Cortex of kidney (tissue), 1 donor: ENCODE results near the gene CLEC2D.
"Not testable (repeated sequence)": the region's sequence is repeated elsewhere in the genome, so short reads cannot be mapped to it uniquely, and the experiment has no call there.

Experiments
- DNase-seq: peaks from one replicate; lab custom pipeline; 2025; lab: John Stamatoyannopoulos, UW

Gene CLEC2D

DNA sequence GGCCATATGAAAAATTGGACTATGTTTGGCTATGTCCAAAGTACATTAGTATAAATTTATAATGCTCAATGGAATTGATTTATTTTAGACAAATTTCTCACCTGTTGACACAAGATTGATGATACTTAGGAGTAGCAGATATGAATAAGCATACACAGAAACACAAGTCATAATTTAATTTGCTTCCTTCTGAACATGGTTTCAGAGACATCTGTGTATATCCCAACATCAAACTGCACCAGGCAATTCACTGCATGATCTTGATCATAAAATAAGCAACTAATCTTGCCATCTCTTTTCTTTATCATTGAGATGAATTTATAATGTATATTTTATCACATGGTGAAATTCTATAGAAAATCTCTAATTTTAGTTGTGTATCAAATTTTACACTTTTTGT is 59.6 kb downstream of the CLEC2D start:
- no peak for DNase-seq

DNA sequence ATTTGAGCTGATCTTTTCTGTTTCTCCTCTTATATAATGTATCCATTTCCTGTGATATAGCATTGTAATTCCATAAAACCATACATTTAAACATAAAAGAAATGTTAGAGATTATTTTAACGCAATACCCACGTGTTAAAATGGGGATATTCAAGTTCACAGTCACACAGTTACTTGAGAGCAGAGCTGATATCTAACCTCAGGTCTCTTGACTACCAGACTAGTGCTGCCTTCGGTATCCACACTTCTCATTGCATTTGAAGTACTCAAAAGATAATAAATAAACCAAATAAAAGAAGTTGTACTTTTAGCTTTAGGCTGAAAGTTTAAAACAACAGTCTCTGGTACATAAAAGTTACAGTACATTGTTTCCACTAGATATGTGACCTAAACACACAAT is 60.5 kb downstream of the CLEC2D start:
- no peak for DNase-seq

DNA sequence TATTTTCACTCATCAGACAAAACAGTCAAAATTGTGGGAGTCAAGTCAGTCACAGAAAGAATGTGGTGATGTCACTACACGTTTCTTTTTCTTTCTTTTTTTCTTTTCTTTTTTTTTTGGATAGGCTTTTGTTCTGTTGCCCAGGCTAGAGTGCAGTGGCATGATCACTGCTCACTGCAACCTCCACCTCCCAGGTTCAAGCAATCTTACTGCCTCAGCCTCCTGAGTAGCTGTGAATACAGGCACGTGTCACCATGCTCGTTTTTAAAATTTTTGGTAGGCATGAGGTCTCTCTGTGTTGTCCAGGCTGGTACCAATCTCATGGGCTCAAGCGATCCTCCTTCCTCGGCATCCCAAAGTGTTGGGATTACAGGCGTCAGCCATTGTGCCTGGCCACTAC is 61.1 kb downstream of the CLEC2D start:
- DNase-seq: no peak

DNA sequence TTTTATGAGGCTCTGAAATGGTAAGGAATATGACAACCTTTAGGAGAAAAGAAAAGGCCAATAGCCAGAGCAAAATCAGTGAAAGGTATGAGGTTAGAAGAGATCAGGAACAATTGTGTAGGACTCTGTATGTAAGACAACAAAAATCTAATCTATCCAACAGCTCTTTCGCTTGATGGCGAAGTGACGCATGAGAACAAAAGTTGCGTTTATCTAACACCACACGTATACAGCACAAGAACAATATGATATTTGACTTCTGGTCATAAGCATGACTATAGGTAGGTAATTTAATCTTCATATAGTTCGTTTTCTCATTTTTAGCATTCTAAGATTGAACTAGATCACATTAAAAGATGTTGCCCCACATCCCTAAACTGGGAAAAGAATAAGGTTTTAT is 61.9 kb downstream of the CLEC2D start:
- no peak for DNase-seq

DNA sequence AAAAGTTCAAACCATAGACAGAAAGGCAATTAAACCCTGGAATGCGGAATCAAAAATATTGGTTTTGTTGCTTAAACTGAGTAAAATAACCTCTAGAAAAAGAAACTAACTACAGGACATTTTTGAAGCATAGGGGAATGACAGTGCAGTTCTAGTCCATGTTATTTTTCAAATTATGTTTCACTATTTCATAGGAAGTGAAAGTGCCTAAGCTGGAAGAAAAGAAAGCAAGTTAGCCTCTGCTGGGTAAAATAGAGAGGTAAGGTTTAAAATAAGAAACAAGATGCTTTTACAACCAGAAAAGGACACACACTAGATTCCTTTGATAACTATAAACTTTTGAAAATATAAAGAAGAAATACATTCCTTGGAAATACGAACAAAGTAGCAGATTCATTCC is 62.3 kb downstream of the CLEC2D start:
- no peak for DNase-seq

DNA sequence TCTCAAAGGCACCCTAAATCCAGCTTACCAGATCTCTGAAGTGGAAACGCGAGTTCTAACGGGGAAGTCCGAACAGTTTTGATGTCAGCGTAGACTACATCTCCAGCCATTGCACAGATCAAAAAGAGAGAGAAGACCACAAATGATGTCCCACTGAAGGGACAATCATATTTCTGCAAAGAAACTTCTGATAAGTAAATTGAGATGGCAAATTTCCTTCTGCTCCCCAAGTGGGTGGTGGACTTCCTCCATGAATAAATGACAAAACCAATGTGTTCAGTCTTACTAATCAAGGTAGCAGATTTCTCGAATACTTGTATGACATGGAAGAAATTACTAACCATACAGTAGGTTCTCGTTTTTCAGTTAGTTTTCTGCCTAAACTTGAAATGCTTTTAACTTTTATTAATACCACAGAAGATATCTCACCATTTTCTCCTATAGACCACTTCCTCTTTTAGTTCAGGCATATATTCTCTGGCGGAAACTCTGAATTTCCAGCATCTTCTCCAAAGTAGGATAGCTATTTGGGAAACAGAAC is 63.5 kb downstream of the CLEC2D start, which contains the start of gene CLECL1:
TSS of gene CLECL1 (minus strand) at position 177 of the 541 bp plus-strand sequence.
- no peak for DNase-seq

DNA sequence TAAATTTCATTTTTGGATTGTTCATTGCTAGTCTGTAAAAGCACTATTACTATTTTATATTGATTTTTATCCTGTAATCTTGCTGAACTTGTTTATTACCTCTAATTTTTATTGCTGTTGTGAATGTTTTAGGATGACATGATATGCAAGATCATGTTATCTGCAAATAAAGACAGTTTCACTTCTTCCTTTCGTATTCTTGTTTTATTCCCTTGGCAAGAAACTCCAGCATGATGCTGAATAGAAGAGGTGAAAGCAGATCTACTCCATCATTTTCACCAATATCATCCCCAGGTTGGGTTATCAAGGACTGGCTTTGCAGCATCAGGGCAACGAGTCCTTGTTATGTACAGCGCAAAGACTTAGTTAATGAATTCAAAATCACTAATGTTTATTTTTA is 66.1 kb downstream of the CLEC2D start:
- no peak for DNase-seq

DNA sequence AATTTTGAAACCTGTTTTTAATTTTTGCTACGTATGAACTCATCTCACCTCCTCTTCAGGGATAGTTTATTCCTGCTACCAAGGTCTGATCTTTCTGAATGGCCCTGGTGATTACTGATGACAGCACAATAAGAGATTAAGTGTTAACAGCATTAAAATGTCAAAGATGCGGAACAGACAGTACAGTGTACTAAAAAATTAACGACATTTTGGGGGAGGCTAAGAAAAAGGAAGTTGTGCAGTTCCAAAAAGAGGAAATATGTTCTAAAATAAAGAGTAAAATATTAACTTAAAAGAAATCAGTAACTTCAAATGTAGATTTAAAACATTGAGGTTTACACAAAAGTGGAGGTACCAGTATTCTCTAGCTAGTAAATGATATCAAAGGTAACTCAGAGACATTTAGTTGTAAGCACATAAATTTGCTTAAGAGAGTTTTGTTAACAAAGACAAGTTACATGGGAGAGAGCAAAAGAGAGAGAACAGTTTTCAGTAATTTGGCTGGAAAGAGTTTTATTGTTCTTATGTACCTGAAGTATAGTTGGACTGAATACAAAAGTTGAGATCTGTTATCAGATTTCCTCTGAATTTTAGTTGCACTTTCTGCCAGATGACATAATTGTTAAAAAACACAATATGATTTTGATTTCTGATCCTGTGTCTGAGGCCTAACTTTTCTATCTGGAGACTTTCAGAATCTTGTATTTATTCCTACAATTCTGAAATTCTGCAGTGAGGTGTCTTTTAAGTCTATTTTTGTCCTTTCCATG is 67.6 kb downstream of the CLEC2D start:
- DNase-seq: no peak

DNA sequence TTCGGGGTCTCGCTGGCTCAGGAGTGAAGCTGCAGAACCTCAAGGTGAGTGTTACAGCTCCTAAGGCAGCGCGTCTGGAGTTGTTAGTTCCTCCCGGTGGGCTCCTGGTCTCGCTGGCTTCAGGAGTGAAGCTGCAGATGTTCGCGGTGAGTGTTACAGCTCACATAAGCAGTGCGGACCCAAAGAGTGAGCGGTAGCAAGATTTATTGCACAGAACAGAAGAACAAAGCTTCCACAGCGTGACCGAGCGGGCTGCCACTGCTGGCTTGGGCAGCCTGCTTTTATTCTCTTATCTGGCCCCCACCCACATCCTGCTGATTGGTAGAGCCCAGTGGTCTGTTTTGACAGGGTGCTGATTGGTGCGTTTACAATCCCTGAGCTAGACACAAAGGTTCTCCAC is 69.4 kb downstream of the CLEC2D start:
- not testable (repeated sequence) for DNase-seq

DNA sequence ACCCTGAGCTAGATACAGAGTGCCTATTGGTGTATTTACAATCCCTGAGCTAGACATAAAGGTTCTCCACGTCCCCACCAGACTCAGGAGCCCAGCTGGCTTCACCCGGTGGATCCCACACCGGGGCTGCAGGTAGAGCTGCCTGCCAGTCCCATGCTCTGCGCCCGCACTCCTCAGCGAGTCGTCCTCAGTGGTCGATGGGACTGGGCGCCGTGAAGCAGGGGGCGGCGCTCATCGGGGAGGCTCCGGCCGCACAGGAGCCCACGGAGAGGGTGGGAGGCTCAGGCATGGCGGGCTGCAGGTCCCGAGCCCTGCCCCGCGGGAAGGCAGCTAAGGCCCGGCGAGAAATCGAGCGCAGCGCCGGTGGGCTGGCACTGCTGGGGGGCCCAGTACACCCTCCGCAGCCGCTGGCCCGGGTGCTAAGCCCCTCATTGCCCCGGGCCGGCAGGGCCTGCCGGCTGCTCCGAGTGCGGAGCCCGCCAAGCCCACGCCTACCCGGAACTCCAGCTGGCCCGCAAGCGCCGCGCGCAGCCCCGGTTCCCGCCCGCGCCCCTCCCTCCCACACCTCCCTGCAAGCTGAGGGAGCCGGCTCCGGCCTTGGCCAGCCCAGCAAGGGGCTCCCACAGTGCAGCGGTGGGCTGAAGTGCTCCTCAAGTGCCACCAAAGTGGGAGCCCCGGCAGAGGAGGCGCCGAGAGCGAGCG is 70.0 kb downstream of the CLEC2D start:
- not testable (repeated sequence) for DNase-seq

DNA sequence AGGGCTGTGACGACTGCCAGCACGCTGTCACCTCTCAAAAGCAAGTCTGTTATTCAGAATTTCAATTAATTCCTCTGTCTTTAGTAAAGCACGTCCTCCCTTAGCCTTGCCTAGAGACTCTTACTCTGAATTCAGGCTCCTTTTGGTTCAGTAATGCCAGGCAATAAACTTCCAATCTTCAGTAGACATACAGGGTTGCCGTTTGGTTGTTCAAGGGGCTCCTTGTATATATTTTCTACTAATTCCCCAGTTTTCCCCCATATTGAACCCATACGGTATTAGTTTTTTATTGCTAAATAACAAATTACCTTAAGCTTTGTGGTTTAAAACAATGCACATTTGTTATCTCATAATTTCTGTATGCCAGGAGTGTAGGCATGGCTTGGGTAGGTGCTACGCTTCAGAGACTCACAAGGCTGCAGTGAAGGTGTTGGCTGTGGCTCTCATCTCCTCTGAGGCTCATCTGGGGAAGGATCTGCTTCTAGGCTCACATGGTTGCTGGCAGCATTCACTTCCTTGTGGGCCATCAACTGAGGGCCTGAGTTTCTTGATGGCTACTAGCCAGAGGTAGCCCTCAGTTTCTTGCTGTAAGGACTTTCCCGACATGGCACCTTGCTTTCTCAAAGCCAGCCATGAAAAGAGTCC is 70.7 kb downstream of the CLEC2D start:
- DNase-seq: no peak

DNA sequence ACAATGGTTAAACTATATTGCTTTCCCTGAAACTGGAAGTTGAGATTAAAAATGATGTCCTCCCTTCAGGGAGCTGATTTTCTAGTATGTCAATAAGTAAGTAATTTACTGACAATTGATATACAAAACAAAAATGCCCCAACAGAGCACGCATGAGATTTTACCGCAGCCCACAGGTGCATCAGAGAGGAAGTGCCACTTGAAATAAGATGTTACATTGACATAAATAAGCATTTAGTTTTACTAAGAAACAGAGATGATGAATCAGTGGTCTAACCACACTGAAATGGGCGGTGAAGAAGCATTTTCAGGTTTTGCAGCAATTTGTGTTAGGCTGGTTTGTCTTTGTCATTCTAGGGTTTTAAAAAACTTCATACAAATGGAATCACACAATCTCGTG is 72.2 kb downstream of the CLEC2D start:
- DNase-seq: no peak

DNA sequence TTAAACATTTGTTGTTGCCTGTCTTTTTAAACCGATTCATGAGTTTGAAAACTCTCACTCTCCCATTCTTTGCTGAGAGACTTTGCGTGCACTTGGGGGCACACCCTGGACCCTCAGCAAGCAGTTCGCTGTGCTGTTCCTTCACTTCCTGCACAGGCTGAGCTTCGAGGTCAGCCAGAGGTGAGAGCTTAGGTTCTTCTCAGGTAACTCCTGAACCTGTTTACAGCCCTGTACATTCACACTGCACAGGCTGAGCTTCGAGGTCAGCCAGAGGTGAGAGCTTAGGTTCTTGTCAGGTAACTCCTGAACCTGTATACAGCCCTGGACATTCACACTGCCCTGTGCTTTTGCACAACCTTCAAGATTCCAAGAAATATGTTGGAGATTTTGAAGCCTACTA is 73.1 kb downstream of the CLEC2D start:
- DNase-seq: no peak

DNA sequence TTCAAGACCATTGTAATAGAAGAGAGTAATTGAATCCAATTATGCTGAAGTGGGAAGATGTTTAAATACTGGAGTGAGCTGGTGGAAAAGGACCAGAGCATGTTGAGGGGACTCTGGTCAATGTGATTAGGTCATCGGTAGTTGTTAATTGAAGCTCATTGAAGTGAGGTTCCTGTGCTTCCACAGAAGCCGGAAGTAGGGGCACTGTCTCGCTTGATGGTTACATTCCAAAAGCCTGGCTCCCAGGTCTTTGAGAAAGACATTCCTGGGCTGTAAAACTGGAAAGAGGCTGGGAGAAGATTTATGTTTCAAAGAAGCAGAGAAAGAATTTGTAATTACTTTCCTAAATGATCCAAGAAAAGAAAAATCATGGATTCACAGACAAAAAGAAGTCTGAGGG is 75.7 kb downstream of the CLEC2D start:
- DNase-seq: no peak
